GM20431 (cell line): Measurements from ENCODE around the gene LPCAT3.

Experiments
- in situ Hi-C: fragments of 300-500 bp; cut with MseI, MboI; formaldehyde crosslinking; loops from one replicate; pipeline ENCODE4 v1.15.0; 2020; ENCODE audit warnings: low sequenced_read_pairs; ENCODE audit not compliant: unreplicated experiment

LPCAT3 gene

DNA sequence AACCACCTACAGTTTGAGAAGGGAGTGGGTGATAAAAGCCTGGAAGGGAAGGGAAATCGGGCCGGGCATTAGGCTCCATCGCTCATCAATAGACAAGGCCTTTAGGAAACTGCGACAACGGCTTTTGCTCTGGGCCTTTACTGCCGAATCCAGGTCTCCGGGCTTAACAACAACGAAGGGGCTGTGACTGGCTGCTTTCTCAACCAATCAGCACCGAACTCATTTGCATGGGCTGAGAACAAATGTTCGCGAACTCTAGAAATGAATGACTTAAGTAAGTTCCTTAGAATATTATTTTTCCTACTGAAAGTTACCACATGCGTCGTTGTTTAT, 74.9 kb downstream of the LPCAT3 start:
- in situ Hi-C loops = no loop called here

DNA sequence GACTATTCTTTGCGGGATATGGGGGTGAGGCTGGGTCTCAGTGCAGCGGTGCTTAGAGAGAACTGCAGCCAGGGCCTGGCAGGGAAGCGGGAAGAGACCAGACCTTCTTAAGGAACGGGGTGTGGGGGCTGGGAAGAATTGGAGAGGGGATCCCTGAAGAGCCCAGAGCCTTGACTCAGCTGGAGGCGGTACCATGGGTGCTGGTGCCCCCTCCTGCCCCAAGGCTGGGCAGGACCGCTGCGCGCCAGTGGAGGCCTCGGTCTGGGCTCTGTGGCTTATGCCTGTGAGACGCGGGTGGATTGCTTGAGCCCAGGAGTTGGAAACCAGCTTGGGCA, 76.0 kb downstream of the LPCAT3 start:
- in situ Hi-C loops = no loop called here

DNA sequence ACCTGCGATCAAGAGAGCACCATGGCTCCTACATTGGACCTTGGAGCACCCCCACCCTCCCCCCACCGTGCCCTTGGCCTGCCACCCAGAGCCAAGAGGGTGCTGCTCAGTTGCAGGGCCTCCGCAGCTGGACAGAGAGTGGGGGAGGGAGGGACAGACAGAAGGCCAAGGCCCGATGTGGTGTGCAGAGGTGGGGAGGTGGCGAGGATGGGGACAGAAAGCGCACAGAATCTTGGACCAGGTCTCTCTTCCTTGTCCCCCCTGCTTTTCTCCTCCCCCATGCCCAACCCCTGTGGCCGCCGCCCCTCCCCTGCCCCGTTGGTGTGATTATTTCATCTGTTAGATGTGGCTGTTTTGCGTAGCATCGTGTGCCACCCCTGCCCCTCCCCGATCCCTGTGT, 76.5 kb downstream of the LPCAT3 start:
- in situ Hi-C loops = no loop called here

DNA sequence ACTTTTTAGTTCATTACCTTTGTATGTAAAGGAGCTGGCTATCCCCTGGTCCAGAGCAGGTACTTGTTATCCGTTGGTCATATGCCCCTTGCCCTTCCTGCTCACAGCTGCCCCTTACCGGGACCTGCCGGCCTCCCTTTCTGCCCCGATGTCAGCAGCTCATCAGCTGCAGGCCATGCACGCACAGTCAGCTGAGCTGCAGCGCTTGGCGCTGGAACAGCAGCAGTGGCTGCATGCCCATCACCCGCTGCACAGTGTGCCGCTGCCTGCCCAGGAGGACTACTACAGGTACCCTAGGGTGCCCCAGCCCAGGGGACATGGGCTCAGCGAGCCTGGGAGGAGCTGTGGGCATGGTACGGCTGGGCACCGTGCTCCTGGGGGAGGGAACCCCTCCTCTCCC, 77.0 kb downstream of the LPCAT3 start:
- in situ Hi-C loops = no loop called here

DNA sequence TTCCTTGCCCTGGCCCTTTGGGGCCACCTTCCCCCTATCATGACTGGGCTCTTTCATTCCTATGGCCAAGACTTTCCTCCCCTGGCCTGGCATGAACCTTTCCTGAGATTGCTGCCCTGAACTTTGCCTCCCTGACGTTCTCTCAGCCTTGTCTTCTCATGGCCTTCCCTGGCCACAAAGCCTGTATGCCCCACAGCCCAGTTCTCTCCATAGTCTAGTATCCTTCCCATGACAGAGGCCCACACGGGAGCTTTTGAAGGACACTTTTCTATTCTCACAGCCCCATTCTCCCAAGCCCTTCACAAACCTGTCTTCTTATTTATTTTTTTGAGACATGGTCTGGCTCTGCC, 79.1 kb downstream of the LPCAT3 start:
- in situ Hi-C loops = no loop called here

DNA sequence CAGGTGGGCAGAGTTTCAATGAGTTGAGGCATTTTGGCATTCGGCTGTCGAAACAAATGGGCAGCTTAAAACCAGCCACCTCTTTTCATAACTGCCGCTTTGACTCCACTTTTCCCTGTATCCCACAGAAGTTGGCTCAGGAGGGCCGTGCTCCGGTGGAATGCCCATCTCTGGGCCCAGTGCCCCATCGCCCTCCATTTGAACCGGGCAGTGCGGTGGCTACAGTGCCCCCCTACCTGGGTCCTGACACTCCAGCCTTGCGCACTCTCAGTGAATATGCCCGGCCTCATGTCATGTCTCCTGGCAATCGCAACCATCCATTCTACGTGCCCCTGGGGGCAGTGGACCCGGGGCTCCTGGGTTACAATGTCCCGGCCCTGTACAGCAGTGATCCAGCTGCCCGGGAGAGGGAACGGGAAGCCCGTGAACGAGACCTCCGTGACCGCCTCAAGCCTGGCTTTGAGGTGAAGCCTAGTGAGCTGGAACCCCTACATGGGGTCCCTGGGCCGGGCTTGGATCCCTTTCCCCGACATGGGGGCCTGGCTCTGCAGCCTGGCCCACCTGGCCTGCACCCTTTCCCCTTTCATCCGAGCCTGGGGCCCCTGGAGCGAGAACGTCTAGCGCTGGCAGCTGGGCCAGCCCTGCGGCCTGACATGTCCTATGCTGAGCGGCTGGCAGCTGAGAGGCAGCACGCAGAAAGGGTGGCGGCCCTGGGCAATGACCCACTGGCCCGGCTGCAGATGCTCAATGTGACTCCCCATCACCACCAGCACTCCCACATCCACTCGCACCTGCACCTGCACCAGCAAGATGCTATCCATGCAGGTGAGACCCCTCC, 79.7 kb downstream of the LPCAT3 start:
- in situ Hi-C loops = no loop called here

DNA sequence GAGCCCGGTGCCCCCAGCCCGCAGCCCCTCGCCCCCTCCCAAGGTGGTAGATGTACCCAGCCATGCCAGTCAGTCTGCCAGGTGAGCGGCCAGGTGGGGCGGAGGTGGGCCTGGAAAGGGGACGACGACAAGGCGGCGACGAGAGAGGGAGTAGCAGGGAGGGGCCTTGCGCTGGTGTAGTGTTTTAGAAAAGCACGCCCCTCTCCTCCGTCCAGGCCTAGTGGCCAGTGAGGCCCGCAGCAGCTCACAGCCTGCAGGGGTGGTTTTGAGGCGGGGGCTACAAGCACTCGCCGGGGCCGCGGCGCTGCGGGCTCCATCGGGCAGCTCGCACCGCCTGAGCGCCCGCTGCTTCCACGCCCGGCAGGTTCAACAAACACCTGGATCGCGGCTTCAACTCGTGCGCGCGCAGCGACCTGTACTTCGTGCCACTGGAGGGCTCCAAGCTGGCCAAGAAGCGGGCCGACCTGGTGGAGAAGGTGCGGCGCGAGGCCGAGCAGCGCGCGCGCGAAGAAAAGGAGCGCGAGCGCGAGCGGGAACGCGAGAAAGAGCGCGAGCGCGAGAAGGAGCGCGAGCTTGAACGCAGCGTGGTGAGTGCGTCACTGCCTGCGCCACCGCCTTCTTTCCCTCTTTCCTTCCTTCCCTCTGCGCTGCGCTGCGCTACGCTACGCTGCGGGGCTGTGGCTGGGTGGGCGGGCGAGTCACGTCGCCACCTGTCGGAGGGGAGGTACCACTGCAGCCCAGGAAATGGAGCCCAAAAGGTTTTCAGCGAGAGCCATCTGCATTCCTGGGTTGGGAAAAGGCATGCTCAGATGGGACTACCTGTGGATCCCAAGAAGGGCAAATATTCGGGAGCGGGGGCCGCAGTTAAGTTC, 80.6 kb downstream of the LPCAT3 start:
- in situ Hi-C loops = no loop called here

DNA sequence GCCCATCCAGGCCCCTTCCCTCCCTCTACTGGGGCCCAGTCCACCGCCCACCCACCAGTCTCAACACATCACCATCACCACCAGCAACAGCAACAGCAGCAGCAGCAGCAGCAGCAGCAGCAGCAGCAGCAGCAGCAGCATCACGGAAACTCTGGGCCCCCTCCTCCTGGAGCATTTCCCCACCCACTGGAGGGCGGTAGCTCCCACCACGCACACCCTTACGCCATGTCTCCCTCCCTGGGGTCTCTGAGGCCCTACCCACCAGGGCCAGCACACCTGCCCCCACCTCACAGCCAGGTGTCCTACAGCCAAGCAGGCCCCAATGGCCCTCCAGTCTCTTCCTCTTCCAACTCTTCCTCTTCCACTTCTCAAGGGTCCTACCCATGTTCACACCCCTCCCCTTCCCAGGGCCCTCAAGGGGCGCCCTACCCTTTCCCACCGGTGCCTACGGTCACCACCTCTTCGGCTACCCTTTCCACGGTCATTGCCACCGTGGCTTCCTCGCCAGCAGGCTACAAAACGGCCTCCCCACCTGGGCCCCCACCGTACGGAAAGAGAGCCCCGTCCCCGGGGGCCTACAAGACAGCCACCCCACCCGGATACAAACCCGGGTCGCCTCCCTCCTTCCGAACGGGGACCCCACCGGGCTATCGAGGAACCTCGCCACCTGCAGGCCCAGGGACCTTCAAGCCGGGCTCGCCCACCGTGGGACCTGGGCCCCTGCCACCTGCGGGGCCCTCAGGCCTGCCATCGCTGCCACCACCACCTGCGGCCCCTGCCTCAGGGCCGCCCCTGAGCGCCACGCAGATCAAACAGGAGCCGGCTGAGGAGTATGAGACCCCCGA, 81.4 kb downstream of the LPCAT3 start:
- in situ Hi-C loops = no loop called here

DNA sequence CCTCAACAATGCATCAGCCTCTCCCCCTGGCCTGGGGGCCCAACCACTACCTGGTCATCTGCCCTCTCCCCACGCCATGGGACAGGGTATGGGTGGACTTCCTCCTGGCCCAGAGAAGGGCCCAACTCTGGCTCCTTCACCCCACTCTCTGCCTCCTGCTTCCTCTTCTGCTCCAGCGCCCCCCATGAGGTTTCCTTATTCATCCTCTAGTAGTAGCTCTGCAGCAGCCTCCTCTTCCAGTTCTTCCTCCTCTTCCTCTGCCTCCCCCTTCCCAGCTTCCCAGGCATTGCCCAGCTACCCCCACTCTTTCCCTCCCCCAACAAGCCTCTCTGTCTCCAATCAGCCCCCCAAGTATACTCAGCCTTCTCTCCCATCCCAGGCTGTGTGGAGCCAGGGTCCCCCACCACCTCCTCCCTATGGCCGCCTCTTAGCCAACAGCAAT, 82.1 kb downstream of the LPCAT3 start:
- in situ Hi-C loops = no loop called here

DNA sequence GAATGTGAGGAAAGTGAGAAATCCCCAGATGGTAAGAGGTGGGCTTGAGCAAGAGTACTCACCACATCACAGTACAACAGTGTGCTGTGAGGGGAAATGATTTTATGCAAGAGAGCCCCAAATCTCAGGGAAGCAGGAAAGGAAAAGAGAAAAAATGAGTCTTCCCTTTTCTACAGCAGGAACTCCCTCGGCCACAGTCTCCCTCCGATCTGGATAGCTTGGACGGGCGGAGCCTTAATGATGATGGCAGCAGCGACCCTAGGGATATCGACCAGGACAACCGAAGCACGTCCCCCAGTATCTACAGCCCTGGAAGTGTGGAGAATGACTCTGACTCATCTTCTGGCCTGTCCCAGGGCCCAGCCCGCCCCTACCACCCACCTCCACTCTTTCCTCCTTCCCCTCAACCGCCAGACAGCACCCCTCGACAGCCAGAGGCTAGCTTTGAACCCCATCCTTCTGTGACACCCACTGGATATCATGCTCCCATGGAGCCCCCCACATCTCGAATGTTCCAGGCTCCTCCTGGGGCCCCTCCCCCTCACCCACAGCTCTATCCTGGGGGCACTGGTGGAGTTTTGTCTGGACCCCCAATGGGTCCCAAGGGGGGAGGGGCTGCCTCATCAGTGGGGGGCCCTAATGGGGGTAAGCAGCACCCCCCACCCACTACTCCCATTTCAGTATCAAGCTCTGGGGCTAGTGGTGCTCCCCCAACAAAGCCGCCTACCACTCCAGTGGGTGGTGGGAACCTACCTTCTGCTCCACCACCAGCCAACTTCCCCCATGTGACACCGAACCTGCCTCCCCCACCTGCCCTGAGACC, 82.7 kb downstream of the LPCAT3 start:
- in situ Hi-C loops = no loop called here

DNA sequence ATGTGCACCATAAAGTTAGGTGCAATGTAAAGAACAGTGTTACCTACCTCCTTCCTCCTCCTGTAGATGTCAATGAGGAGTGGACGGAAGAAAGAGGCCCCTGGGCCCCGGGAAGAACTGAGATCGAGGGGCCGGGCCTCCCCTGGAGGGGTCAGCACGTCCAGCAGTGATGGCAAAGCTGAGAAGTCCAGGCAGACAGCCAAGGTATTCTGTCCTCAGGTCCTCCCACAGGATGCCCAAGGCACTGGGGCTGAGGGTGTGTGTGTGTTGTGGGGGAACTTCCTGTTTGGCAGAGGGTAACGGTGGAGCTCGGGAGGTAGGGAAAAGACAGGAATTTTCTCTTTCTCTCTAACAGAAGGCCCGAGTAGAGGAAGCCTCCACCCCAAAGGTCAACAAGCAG, 84.2 kb downstream of the LPCAT3 start:
- in situ Hi-C loops = no loop called here

DNA sequence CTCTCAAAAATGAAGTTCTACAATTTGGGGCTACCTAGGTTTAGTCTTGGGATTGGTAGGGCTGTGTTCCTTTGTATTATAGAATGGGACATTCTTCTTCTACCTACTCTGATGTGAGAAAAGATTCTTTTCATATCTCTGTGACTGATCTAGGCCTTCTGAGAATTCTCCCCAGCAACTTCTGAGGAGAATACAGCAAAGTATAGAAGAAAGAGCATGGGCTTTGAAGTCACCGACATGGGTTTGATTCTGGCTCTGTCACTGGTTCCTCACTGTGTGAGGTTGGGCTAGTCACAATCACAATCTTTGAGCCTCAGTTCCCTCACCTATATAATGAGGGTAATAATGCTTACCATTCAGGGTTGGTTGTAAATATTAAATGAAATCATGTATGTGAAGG, 85.5 kb downstream of the LPCAT3 start:
- in situ Hi-C loops = no loop called here

DNA sequence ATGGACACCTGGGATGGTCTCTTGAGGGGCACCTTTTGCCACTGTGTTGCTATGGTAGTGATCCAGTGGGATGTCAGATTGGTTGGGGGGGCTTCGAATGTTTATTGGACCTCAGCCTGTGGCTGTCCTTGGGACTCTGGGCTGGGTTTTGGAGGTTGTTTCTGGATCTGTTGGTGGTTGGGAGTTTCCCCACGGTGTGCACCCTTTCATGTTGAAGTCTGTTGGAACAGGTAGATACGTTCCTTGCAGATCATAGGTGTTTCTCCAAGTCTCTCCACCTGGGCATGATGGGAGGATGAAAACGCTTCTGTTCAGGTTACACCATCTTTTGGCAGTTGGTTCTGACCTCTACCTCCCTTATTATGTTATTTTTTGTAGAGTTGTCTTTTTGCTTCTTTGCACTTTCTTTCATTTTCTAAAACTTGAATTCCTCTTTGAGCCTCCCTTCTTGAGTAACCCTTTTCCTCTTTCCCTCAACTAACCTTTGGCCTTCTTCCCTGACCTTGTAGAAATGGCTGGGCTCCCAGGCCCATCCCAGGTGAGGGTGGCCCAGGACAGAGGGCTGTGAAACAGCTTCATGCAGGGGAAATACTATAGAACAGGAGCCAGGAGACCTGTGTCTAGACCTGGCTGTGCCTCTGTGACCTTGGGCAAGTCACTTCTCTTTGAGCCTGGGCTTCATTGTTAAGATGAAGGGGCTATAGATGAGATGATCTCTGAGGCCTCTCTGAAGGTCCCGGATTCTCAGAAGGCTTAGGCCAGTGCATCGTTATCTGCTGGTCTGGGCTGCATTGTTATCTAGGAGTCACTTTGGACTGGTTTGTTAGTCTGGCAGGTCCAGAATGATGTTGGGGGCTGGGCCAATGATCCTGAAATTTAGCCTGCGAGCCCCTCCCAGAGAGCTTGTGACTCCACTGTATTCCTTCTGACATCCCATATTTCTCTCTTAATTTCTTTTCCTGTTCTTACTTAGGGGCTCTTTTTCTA, 88.5 kb downstream of the LPCAT3 start:
- in situ Hi-C loops = no loop called here

DNA sequence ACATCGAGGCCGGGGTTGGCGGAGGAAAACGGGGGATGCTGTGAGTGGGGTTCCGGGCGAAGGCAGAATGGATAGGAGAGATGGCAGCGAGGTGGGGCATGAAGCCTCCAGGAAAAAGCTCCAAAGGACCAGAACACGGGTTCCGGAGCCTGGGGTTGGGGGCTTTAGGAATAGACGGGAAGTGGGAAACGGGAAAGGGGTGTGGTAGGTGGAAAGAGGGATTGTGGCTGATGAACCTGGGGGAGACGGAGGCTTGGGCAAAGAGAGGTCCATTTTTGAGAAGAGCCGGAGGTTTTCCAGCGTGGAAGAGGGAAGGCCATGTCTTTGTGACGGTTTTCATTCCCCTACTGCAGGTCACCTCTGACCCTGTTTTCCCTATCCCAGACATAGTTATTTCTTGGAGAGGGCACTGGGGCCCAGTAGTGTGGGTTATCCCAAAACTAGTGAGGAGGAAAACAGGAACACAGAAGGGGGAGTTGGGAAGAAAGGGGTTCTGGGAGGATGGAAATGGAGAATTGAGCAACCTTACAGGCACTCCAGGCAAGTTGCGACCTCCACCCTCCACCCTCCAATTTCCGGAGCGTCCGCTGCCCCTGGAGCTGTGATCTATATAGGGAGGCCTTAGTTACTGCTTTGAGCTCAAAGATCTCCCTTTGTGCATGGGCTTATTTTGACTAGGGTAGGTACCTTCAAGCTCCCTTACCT, 89.4 kb downstream of the LPCAT3 start:
- in situ Hi-C loops = no loop called here

DNA sequence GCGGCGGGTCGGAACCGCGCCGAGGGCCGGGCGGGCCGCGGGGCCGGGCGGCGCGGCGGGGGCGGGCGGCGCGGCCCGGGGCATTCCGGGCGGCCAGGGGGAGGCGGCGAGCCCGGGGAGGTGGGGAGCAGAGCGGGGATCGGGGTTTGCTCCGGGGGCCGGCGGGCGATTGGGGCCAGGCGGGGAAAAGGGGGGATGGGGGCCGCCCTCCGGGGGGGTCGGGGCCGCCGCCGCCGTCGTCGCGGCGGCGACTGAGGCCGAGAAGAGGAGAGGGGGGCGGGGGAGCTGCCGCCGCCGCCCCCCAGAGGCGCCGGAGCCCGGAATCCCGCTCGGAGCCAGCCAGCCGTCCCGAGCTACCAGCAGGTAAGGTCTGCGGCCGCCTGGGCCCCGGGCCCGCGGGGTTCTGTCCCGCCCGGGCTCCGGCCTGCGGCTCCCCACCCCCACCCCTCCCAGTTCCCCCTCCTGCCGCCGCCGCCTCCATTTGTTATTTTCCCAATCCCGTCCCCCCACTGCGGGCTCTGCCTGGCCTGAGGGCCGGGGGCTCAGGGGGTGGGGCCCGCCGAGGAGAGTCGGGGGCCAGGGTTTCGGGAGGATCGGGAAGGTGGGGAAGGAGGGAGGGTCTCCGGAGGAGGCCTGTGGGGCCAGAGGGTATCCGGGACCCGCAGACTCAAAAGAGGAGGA, 90.1 kb downstream of the LPCAT3 start:
- in situ Hi-C loops = no loop called here

DNA sequence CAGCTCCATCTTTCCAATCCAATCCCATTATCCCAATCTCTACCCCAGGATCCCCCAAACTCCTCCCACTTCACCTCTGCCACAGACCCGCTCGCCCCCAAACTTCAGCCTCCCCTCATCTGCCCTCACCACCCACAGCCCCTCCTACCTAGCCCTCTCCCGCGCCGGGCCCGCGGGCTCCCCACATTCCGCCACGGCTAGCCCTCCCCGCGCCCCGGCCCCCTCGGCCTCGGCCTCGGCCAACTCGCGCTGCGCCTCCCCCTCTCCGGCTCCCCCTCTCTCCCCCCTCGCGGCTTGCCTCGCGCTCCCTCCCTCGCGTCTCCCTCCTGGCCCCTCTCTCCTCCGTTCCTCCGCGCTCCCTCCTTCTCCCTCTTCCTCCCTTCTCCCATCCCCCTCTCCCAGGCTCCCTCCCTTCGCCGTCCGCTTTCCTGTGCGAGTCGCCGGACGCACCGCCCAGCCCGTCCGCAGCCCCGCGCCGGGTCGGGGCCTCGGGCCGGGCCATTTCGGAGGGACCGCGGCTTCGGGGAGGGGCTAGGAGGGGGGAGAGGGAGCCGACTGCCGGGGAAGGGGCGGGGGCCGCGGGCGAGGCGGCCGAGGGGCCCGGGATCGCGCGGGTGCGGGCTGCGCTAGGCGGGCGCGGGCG, 90.8 kb downstream of the LPCAT3 start, which contains the start of gene ATN1:
Gene ATN1 (plus strand): TSS at position 581 of the 643 bp plus-strand sequence. CDS start 6,043 bp downstream, outside the sequence.
- in situ Hi-C loops = no loop called here
